ENCODE data around the gene AP3S1.
"Not testable (repeated sequence)": the region's sequence is repeated elsewhere in the genome, so short reads cannot be mapped to it uniquely, and the experiment has no call there.

The AP3S1 gene

DNA sequence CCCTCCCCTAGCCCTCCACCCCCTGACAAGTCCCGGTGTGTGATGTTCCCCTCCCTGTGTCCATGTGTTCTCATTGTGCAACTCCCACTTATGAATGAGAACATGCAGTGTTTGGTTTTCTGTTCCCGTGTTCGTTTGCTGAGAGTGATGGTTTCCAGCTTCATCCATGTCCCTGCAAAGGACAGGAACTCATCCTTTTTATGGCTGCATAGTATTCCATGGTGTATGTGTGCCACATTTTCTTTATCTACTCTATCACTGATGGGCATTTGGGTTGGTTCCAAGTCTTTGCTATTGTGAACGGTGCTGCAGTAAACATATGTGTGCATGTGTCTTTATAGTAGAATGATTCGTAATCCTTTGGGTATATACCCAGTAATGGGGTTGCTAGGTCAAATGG is 35.6 kb downstream of the AP3S1 start:
- not testable (repeated sequence) for DNase-seq

- DNase-seq: not testable (repeated sequence)
Observed at GRCh38 chr5:115882434-115882833, 40.7 kb downstream of the AP3S1 start.

DNA sequence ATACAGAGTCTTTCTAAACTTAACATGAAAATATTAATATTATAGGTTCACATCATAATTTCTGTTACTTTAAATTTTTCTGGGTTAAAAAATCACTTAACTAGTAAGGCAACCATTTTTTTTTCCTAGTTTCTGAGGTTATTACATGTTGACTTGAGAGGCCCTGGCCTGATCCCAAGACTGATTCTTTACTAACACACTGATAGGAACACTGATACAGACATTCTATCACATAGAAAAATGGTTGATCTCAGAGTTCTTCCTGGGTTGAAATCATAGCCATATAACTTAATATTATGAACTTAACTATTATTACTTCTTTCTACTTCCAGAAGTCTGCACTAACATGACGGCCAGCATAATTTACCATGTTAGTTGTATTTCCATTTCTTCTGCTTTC is 43.0 kb downstream of the AP3S1 start:
- no peak for DNase-seq

GRCh38 chr5:115885208-115885607 is 43.5 kb downstream of the AP3S1 start:
- DNase-seq: not testable (repeated sequence)

DNA sequence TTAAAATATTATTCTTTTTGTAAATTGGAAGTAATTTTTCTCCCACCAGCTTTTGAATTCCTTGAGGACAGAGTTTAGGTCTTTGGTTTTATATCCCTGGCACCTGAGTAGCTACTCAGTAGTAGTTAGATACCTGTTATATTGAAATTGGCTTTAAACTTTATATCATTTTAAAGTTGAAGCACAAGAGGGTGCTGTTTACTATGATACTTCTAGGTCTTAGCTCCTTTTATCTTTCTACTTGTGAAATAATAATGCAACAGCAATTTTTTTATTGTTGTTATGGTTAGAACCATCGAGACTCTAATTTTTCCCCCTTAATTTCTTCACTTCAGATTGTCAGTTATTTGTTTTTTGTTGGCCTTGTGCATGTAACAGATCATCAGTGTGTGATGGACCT is 46.3 kb downstream of the AP3S1 start:
- no peak for DNase-seq

- DNase-seq: no peak
Observed at GRCh38 chr5:115892021-115892420, 50.3 kb downstream of the AP3S1 start.

- DNase-seq: no peak
Observed at GRCh38 chr5:115894342-115894741, 52.6 kb downstream of the AP3S1 start.

- DNase-seq: no peak
Observed at GRCh38 chr5:115895821-115896220, 54.1 kb downstream of the AP3S1 start.

GRCh38 chr5:115898656-115899055 is 56.9 kb downstream of the AP3S1 start:
- DNase-seq: no peak

GRCh38 chr5:115907177-115907576 is 65.4 kb downstream of the AP3S1 start:
- DNase-seq: no peak

DNA sequence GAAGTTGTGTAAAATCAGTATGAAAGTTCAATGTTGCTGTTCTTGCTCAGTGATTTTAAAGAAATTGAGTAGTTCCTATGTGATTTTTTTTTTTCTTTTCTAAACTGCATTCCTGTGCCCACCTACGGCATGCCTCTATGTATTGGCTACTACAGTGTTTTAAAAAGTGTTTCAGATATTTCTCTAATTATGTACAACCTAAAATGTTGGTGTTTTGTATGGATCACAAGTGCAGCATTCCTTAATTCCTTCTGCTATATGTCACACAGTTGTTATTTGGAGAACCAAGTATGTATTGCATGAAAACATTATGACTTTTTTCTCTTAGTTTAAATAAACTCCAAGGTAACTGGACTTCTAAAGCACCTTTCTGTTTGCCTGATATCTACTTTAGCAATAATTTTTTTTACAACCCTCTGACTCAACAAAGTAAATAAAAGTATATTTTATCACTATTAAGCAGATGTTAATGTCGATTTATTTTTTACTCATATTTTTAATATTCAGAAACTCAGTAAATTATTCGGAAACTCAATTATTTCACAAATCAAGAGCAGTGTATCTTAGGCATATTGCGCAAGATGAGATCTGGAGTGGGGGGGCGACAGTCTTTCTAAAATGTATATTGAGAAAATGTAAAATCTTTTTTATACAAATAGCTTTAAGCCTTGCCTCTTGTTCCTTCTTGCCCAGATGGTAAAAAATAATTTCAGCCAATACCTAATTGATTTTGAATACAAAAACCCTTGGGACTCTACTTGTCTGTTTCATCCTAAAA is 72.1 kb downstream of the AP3S1 start:
- not testable (repeated sequence) for DNase-seq

DNA sequence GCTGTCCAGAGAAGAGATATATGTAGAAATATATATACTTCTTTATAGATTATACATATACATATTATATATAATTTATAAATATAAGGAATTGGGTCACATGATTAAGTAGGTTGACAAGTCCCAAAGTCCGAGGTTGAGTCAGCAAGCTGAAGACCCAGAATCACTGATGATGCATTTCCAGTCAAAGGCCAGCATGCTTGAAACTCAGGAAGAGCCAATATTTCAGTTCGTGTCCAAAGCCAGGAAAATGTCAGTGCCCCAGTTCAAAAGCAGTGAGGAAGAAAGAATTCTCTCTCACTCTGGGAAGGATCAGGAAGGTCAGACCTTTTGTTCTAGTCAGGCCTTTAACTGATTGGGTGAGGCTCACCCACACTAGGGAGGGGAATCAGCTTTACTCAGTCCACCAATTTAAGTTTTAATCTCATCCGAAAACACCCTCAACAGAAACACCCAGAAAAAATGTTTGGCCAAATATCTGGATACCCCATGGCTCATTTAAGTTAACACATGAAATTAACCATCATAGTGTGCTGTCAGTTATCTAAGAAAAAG is 78.5 kb downstream of the AP3S1 start:
- no peak for DNase-seq

- not testable (repeated sequence) for DNase-seq
Observed at GRCh38 chr5:115928578-115929407, 87.1 kb downstream of the AP3S1 start.

- DNase-seq: not testable (repeated sequence)
Observed at GRCh38 chr5:115930171-115930570, 88.4 kb downstream of the AP3S1 start.

DNA sequence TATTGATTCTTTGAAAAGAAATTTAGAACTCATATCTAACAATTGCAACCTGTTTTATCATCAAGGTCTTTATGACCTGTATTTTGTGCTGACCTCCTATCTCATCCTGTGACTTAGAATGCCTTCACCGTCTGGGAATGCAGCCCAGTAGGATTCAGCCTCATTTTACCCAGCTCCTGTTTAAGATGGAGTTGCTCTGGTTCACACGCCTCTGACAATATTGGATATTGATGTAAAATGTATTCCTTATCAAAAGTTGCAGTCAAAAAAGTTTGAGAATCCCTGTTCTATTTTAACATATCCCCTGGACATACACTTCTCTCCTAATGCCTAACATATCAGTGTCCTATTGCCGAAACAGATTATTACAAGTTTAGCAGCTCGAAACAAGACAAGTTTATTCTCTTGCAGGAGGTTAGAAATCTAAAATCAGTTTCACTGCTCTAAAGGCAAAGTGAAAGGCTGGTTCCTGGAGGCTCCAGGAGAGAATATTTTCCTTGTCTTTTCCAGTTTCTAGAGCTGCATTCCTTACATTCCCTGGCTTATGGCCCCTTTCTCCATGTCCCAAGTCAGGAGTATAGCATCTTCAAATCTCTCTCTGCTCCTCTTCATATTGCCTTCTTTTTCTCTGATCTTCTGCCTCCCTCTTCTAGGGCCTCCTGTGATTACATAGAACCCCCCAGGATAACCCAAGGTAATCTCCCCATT is 89.0 kb downstream of the AP3S1 start:
- DNase-seq: no peak

GRCh38 chr5:115932991-115933390 is 91.3 kb downstream of the AP3S1 start:
- no peak for DNase-seq

DNA sequence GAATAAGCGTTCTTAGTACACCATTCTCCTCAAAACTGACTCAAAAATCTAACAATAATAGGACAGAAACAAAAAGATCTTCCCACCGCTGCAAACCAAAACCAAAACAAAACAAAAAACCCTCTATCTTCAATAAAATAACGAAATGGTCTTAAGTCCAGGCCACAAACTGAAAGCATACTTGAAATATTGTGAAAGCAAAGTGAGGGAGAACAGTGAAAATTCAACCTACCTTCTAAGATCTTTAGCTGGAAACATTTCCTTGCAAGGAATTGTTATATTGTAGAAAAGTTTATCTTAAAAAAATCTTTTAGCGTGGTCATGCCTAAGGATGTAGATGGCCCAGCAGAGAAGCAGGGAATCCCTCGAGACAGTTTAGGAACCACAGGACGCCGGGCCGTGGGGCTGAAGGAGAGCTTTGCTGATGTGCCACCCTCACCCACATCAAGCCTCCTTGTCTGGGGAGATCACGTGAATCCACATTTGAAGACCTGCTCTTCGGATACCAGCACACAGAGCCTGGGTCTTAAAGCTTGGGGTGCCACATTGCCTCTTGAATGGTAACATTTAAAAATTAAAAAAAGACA is 92.7 kb downstream of the AP3S1 start:
- DNase-seq: no peak

DNA sequence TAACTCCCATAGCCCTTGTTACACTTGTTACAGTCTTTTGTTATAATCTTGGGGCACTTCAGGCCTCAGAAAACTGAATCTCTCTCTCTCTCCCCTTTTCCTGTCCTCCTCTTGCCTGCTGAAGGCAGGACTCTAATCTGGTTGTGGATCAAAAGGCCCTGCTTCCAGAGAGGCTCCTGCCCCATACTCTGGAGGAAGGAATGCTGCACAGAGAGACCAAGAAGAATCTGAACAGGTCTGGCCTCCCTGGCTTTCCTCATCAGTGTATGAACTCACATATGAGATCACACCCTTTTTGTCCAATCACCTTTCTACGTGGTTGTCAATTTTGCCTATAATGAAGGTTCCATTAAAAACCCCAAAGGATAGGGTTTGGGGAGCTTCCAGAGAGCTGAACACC is 94.3 kb downstream of the AP3S1 start:
- DNase-seq: no peak

DNA sequence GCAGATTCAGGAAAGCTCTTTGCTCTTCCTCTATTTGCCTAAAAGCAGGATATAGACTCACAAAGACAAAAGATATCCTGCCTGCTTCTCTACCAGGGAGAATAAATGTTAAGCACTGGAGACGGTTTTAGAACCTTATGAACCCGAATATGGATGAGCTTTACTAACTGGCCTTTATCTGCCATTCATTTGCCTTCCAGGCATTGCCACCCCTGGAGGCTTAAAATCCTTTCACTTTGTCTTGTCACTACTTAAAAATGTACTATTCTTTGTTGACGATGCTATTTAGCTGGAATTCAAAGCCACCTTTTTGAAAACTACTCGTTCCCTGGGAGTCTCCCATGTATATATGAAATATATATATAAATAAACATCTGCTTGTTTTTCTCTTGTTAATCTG is 97.3 kb downstream of the AP3S1 start:
- DNase-seq: no peak

- no peak for DNase-seq
Observed at GRCh38 chr5:115940080-115940810, 98.5 kb downstream of the AP3S1 start.

GRCh38 chr5:115941051-115941675 is 99.4 kb downstream of the AP3S1 start:
- no peak for DNase-seq

DNA sequence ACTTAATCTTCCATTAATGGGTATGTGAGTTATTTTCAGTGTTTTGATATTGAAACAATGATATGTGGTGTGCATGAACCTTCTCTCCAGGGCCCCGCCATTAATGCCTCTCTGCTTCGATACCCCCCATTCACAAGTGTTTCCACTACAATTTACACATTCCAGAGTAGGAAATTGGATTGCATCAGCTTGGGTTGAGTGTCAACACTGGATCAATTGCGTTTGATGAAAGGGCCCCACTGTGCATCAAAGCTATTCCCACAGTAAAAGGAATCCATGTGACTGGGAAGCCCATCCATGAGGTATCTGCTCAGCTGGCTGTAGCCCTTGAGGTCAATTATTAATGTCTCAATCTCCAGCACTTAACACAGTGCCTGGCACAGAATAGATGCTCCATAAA is 102.8 kb downstream of the AP3S1 start:
- DNase-seq: no peak
